ENCODE data around the gene NUF2.

The NUF2 gene

DNA sequence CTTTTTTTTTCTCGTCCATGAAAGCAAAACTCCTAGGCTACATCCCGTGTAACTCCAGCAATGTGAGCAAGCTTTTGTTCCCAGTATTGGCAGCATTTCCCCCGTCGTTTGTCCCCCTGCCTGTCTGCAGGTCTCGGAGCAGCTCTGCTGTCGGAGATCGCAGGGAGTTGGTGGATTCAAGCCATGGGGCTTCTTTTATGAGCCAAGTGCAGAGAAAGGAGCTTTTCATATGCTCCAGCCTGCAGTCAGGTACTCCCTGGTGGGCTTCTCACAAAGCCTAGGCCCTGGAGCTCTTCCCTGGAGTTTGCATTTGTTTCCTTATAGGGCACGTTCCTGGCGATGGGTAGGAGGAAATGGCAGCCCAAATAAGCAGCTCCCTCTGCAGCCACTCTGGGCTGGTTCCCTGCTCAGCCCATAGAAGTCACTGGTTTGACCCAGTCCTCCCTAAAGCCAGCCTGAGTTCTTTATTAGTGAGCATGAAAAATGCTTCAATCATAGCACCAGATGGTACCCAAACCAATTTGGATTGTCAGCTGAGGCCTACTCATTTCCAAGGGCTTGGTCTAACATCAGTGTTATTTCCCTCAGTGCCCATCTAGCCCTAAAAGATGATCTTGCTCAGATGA, 78.3 kb downstream of the NUF2 start:
- DNase-seq (ENCODE audit: low read depth): no peak
- H3K4me3 ChIP-seq (ENCODE audit: low read depth, low read length): no peak overlapping the region
- TF ChIP-seq, protein P1, sequence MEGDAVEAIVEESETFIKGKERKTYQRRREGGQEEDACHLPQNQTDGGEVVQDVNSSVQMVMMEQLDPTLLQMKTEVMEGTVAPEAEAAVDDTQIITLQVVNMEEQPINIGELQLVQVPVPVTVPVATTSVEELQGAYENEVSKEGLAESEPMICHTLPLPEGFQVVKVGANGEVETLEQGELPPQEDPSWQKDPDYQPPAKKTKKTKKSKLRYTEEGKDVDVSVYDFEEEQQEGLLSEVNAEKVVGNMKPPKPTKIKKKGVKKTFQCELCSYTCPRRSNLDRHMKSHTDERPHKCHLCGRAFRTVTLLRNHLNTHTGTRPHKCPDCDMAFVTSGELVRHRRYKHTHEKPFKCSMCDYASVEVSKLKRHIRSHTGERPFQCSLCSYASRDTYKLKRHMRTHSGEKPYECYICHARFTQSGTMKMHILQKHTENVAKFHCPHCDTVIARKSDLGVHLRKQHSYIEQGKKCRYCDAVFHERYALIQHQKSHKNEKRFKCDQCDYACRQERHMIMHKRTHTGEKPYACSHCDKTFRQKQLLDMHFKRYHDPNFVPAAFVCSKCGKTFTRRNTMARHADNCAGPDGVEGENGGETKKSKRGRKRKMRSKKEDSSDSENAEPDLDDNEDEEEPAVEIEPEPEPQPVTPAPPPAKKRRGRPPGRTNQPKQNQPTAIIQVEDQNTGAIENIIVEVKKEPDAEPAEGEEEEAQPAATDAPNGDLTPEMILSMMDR (IDR thresholded peaks at IDR 0.05; ENCODE audit: insufficient read depth, low read depth, low read length, missing control alignments): no peak

DNA sequence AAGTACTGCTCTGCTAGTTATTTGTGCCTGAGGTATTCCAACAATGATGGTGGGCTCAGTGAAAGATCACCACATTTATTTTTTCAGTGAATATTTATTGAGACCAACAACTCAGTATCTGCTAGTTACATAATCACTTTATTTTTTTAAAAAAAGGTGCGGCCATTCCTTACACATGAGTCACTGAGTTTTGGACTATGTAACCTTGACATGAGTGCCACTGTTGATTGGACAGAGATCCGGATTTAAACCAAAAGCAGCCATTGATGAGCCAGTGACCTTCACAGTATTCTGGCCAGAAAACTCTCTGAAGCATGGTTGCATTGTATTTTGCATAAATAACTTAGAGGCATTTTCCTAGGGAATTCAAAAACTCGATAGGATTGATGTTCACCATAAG, 79.5 kb downstream of the NUF2 start:
- TF ChIP-seq, protein P1 (IDR thresholded peaks at IDR 0.05; ENCODE audit: insufficient read depth, low read depth, low read length, missing control alignments): no peak
- no peak overlapping the region for H3K4me3 ChIP-seq (ENCODE audit: low read depth, low read length)
- no peak for DNase-seq (ENCODE audit: low read depth)

Data from GM12865 (cell line).